Erythroblast (primary cell): ENCODE measurements around the gene MGAT2.

Source experiments
- GATA1 ChIP-seq: IDR thresholded peaks from 2 replicates; pipeline ENCODE4 v1.6.1; 2011; ENCODE audit warnings: low read depth, mild to moderate bottlenecking, control low read depth, low read length, moderate library complexity
- POLR2A ChIP-seq: IDR thresholded peaks from 2 replicates; pipeline ENCODE4 v1.6.1; 2011; ENCODE audit warnings: mild to moderate bottlenecking, low read length

GRCh38 chr14:49622022-49622607 is 1.5 kb downstream of the MGAT2 start:
- TF ChIP-seq POLR2A (no peak), GATA1 (no peak)
